Prostate gland (tissue), 2 donors: ENCODE measurements around the gene ZFHX3.

ENCODE experiments used
- CTCF ChIP-seq, 4 experiments: fragments of 200-600 bp in 2 of 4; fragments of 450-650 bp in 2 of 4; sonication (generic) in 2 of 4; IDR thresholded peaks; 1 replicate in 3 of 4; 2 replicates in 1 of 4; pipeline ENCODE4 v1.5.1; 2016 to 2019; ENCODE audit warnings: antibody characterized with exemption in 4 of 4, mild to moderate bottlenecking in 2 of 4, moderate library complexity in 2 of 4
- POLR2A ChIP-seq: fragments of 450-650 bp; IDR thresholded peaks from one replicate; pipeline ENCODE4 v1.6.1; 2016; ENCODE audit warnings: antibody characterized with exemption, mild to moderate bottlenecking

- no peak for TF ChIP-seq CTCF (IDR thresholded peaks at IDR 0.05)
- TF ChIP-seq POLR2A: no peak
These were observed 45.5 kb upstream of the ZFHX3 start for GRCh38 chr16:73093146-73094144.
